Osteoblast (primary cell): Measurements from ENCODE around the gene PLXND1. TPM values are rescaled to one million over a fixed set of nuclear protein-coding genes. Genes with fewer than 3 reads are reported as not detected.
A peak's percentile ranks its signal among the peaks of the same experiment; 100 is the strongest.

ENCODE experiments used
- DNase-seq: peaks from one replicate; pipeline ENCODE4 v3.0.0; 2011; ENCODE audit warnings: low spot score, mixed read lengths; ENCODE audit not compliant: insufficient read length; ENCODE audit errors: missing footprints
- H2AFZ ChIP-seq: 2 replicates; pipeline ENCODE4 v1.6.0; 2011; ENCODE audit warnings: mild to moderate bottlenecking, low read length
- H3K27ac ChIP-seq: 2 replicates; pipeline ENCODE4 v1.5.1; 2011; ENCODE audit warnings: mild to moderate bottlenecking, low read depth, low read length, moderate library complexity
- H3K27me3 ChIP-seq: 2 replicates; pipeline ENCODE4 v1.6.0; 2012; ENCODE audit warnings: mild to moderate bottlenecking, control low read depth, inconsistent platforms, low read length, moderate library complexity; ENCODE audit not compliant: insufficient read depth
- H3K36me3 ChIP-seq: 2 replicates; pipeline ENCODE4 v1.5.1; 2011; ENCODE audit warnings: mild to moderate bottlenecking, low read length, control low read depth, moderate library complexity; ENCODE audit not compliant: insufficient read depth
- H3K4me1 ChIP-seq: 2 replicates; pipeline ENCODE4 v1.5.1; 2011; ENCODE audit warnings: mild to moderate bottlenecking, low read length, control low read depth, moderate library complexity; ENCODE audit not compliant: insufficient read depth
- H3K4me2 ChIP-seq: 2 replicates; pipeline ENCODE4 v1.6.0; 2011; ENCODE audit warnings: mild to moderate bottlenecking, low read length; ENCODE audit not compliant: insufficient read depth
- H3K4me3 ChIP-seq: fragments of 200-600 bp; sonication (generic); 3 replicates; pipeline ENCODE4 v1.5.1; 2012; ENCODE audit warnings: mild to moderate bottlenecking, low read length, inconsistent platforms; ENCODE audit not compliant: insufficient read depth
- H3K79me2 ChIP-seq: 2 replicates; pipeline ENCODE4 v1.6.0; 2012; ENCODE audit warnings: mild to moderate bottlenecking, low read length, control low read depth, inconsistent platforms; ENCODE audit not compliant: insufficient read depth
- H3K9me3 ChIP-seq: 2 replicates; pipeline ENCODE4 v1.5.1; 2011; ENCODE audit warnings: low read depth, low read length, control low read depth
- H4K20me1 ChIP-seq: 2 replicates; pipeline ENCODE4 v1.6.0; 2012; ENCODE audit warnings: mild to moderate bottlenecking, low read length, control low read depth; ENCODE audit not compliant: insufficient read depth
- total RNA-seq: library from RNA; depleted of rRNA; stranded (reverse); fragments of >200 nt; gene quantifications from 2 replicates; pipeline ENCODE4 v1.2.3, GENCODE V29; 2012
- TF ChIP-seq, protein P1 (sequence below): IDR thresholded peaks from 2 replicates; pipeline ENCODE4 v1.5.1; 2011; ENCODE audit warnings: mild to moderate bottlenecking, low read depth, low read length, moderate library complexity; ENCODE audit errors: extremely low read depth

Gene PLXND1
- total RNA-seq, 1 donor, result 134 TPM

DNA sequence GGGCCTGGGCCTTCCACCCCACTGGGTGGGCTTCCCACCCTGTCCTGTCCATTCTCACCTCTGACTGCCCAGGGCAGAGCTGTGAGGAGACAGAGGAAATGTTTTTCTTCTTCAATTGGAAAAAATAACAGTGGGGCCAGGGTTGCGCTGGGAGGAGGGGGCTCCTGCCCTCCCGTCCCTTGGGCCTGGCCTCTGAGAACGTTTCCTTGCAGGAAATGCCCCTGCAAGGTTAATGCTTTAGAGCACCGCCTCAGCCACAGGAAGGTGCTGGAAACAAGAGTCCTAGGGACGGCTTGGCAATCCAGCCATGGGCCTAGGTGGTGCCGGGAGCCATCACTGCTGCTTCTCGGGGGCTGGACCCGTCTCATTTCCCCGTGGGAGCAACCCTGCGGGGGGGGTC is 3.8 kb upstream of the PLXND1 start:
- no peaks in the 10 kb centered on the region for H3K9me3 ChIP-seq
- H3K4me1 ChIP-seq, result peaks cover 37% of the 10 kb centered on the region
- no peak overlapping the region for H3K4me3 ChIP-seq
- TF ChIP-seq, protein P1, sequence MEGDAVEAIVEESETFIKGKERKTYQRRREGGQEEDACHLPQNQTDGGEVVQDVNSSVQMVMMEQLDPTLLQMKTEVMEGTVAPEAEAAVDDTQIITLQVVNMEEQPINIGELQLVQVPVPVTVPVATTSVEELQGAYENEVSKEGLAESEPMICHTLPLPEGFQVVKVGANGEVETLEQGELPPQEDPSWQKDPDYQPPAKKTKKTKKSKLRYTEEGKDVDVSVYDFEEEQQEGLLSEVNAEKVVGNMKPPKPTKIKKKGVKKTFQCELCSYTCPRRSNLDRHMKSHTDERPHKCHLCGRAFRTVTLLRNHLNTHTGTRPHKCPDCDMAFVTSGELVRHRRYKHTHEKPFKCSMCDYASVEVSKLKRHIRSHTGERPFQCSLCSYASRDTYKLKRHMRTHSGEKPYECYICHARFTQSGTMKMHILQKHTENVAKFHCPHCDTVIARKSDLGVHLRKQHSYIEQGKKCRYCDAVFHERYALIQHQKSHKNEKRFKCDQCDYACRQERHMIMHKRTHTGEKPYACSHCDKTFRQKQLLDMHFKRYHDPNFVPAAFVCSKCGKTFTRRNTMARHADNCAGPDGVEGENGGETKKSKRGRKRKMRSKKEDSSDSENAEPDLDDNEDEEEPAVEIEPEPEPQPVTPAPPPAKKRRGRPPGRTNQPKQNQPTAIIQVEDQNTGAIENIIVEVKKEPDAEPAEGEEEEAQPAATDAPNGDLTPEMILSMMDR, result no peak
- H3K79me2 ChIP-seq, result peaks cover 10% of the 10 kb centered on the region
- DNase-seq, result peak; percentile 66
- no peak overlapping the region for H2AFZ ChIP-seq
- no peaks in the 10 kb centered on the region for H4K20me1 ChIP-seq
- H3K36me3 ChIP-seq, result no peaks in the 10 kb centered on the region
- no peak overlapping the region for H3K4me2 ChIP-seq
- no peaks in the 10 kb centered on the region for H3K27me3 ChIP-seq
- no peak overlapping the region for H3K27ac ChIP-seq

GRCh38 chr3:129609591-129610182 is 3.2 kb upstream of the PLXND1 start:
- peak; percentile 74 for DNase-seq
- H3K4me2 ChIP-seq, result no peak overlapping the region

DNA sequence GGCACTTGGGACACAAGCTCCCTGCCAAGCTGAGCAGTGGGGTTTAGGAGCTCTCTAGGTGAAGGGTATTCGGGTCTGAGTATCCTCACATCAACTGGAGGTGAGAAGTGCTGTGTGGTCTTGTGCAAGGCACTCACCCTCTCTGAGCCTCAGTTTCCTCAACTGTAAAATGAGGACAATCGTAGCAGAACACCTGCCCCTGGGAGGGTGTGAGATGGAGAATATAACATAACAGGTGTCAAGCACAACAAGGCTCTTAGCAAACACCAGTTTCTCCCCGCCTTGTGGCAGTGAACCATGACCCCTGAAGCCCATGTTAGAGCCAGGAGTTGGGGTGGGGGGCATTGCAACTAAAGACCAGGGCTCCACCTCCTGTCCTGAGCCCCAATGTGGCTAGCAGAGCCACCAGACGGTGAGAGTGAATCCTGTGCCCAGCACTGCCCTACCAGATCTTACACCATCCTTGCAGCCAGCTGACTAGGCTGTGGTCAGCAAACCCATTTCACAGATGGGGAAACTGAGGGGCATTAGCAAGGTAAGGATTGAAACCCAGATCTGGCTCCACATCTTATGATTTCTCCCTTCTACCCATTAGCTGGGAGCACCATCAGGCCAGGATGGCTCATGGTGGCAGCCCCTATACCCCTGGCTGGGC is 2.6 kb upstream of the PLXND1 start:
- Histone ChIP-seq H3K27me3 (no peaks in the 10 kb centered on the region), H3K9me3 (no peaks in the 10 kb centered on the region), H4K20me1 (peaks cover 10% of the 10 kb centered on the region), H3K4me3 (no peak overlapping the region), H3K27ac (peak overlapping the region; percentile 21), H3K4me1 (peaks cover 47% of the 10 kb centered on the region), H3K4me2 (no peak overlapping the region), H3K36me3 (no peaks in the 10 kb centered on the region), H2AFZ (no peak overlapping the region), H3K79me2 (peaks cover 22% of the 10 kb centered on the region)
- TF ChIP-seq, protein P1, result no peak
- no peak for DNase-seq

More at GRCh38 chr3:129609591-129610182, 3.2 kb upstream of the PLXND1 start:
- peak overlapping the region; percentile 21 for H3K27ac ChIP-seq
- H4K20me1 ChIP-seq, result peaks cover 4% of the 10 kb centered on the region
- H3K36me3 ChIP-seq, result no peaks in the 10 kb centered on the region
- H3K27me3 ChIP-seq, result no peaks in the 10 kb centered on the region
- H3K79me2 ChIP-seq, result peaks cover 16% of the 10 kb centered on the region
- H2AFZ ChIP-seq, result no peak overlapping the region
- H3K4me3 ChIP-seq, result no peak overlapping the region
- peaks cover 41% of the 10 kb centered on the region for H3K4me1 ChIP-seq
- H3K9me3 ChIP-seq, result no peaks in the 10 kb centered on the region
- TF ChIP-seq, protein P1, result no peak

GRCh38 chr3:129608087-129608935 is 1.8 kb upstream of the PLXND1 start:
- TF ChIP-seq, protein P1, result peak; percentile 40
- H3K27me3 ChIP-seq, result no peaks in the 10 kb centered on the region
- peaks cover 54% of the 10 kb centered on the region for H3K4me1 ChIP-seq
- peak; percentile 95 for DNase-seq
- H3K4me3 ChIP-seq, result no peak overlapping the region
- H3K36me3 ChIP-seq, result no peaks in the 10 kb centered on the region
- no peaks in the 10 kb centered on the region for H3K9me3 ChIP-seq
- H2AFZ ChIP-seq, result no peak overlapping the region
- peaks cover 30% of the 10 kb centered on the region for H3K79me2 ChIP-seq
- H3K27ac ChIP-seq, result no peak overlapping the region
- no peak overlapping the region for H3K4me2 ChIP-seq
- peaks cover 17% of the 10 kb centered on the region for H4K20me1 ChIP-seq
